Activated naive CD8-positive, alpha-beta T cell treated with anti-CD3 and anti-CD28 coated beads for 36 hours (primary cell): ENCODE measurements around the gene NSUN4. TPM values are rescaled to one million over a fixed set of nuclear protein-coding genes. Genes with fewer than 3 reads are reported as not detected.
"Not testable (repeated sequence)": the region's sequence is repeated elsewhere in the genome, so short reads cannot be mapped to it uniquely, and the experiment has no call there.

ENCODE experiments used
- DNase-seq: peaks from one replicate; pipeline ENCODE4 v3.0.0; 2021
- H3K27ac Mint-ChIP-seq: one replicate; pipeline ENCODE4 v1.8.0; 2022; ENCODE audit warnings: mild to moderate bottlenecking, moderate library complexity, mixed read lengths
- H3K27me3 Mint-ChIP-seq: one replicate; pipeline ENCODE4 v1.8.0; 2022; ENCODE audit warnings: mild to moderate bottlenecking, mixed read lengths
- H3K36me3 Mint-ChIP-seq: one replicate; pipeline ENCODE4 v1.8.0; 2021; ENCODE audit warnings: mild to moderate bottlenecking, mixed read lengths
- H3K4me1 Mint-ChIP-seq: one replicate; pipeline ENCODE4 v1.8.0; 2021; ENCODE audit warnings: mixed read lengths
- H3K4me3 Mint-ChIP-seq: one replicate; pipeline ENCODE4 v1.8.0; 2022; ENCODE audit warnings: mild to moderate bottlenecking, moderate library complexity, mixed read lengths
- H3K9me3 Mint-ChIP-seq: one replicate; pipeline ENCODE4 v1.8.0; 2022; ENCODE audit warnings: mixed read lengths
- total RNA-seq, 2 experiments: library from RNA; stranded (reverse); gene quantifications; one replicate each; pipeline ENCODE4 v1.2.3, GENCODE V29; 2021

Gene NSUN4
- total RNA-seq, 2 experiments from 2014 or later = 32.0 to 32.5 TPM

GRCh38 chr1:46317323-46317722 lies 23.3 kb upstream of the NSUN4 start:
- Mint-ChIP-seq H3K4me1 (no peaks in the 10 kb centered on the region), H3K27me3 (no peaks in the 10 kb centered on the region), H3K27ac (no peak overlapping the region), H3K9me3 (no peaks in the 10 kb centered on the region), H3K4me3 (no peak overlapping the region), H3K36me3 (peaks cover 19% of the 10 kb centered on the region)
- DNase-seq = no peak

- DNase-seq, H3K4me3 Mint-ChIP-seq, H3K27me3 Mint-ChIP-seq, H3K27ac Mint-ChIP-seq, H3K4me1 Mint-ChIP-seq, H3K9me3 Mint-ChIP-seq: not testable (repeated sequence)
- peaks cover 14% of the 10 kb centered on the region for H3K36me3 Mint-ChIP-seq
Observed at GRCh38 chr1:46319301-46319700, 21.3 kb upstream of the NSUN4 start.

GRCh38 chr1:46319960-46320914 lies 20.4 kb upstream of the NSUN4 start:
- H3K9me3 Mint-ChIP-seq, H3K4me3 Mint-ChIP-seq, H3K27ac Mint-ChIP-seq, H3K27me3 Mint-ChIP-seq, DNase-seq, H3K4me1 Mint-ChIP-seq: not testable (repeated sequence)
- H3K36me3 Mint-ChIP-seq = peaks cover 10% of the 10 kb centered on the region

GRCh38 chr1:46322191-46322590 lies 18.4 kb upstream of the NSUN4 start:
- H3K36me3 Mint-ChIP-seq, H3K27ac Mint-ChIP-seq, H3K4me3 Mint-ChIP-seq, DNase-seq, H3K4me1 Mint-ChIP-seq, H3K27me3 Mint-ChIP-seq, H3K9me3 Mint-ChIP-seq: not testable (repeated sequence)

GRCh38 chr1:46325285-46326076 lies 15.1 kb upstream of the NSUN4 start:
- not testable (repeated sequence) for H3K4me3 Mint-ChIP-seq, H3K27ac Mint-ChIP-seq, H3K4me1 Mint-ChIP-seq, DNase-seq, H3K9me3 Mint-ChIP-seq, H3K36me3 Mint-ChIP-seq, H3K27me3 Mint-ChIP-seq

- not testable (repeated sequence) for H3K4me1 Mint-ChIP-seq, H3K36me3 Mint-ChIP-seq, H3K4me3 Mint-ChIP-seq, H3K27me3 Mint-ChIP-seq, DNase-seq, H3K9me3 Mint-ChIP-seq, H3K27ac Mint-ChIP-seq
Observed at GRCh38 chr1:46328182-46328581, 12.4 kb upstream of the NSUN4 start.

GRCh38 chr1:46329807-46330206 lies 10.8 kb upstream of the NSUN4 start:
- not testable (repeated sequence) for H3K27ac Mint-ChIP-seq, H3K9me3 Mint-ChIP-seq, H3K4me3 Mint-ChIP-seq, H3K36me3 Mint-ChIP-seq, H3K27me3 Mint-ChIP-seq, DNase-seq, H3K4me1 Mint-ChIP-seq

- DNase-seq, H3K4me1 Mint-ChIP-seq, H3K27me3 Mint-ChIP-seq, H3K9me3 Mint-ChIP-seq, H3K36me3 Mint-ChIP-seq, H3K4me3 Mint-ChIP-seq, H3K27ac Mint-ChIP-seq: not testable (repeated sequence)
Observed at GRCh38 chr1:46330381-46330780, 10.2 kb upstream of the NSUN4 start.

- H3K4me3 Mint-ChIP-seq, H3K9me3 Mint-ChIP-seq, H3K27me3 Mint-ChIP-seq, H3K27ac Mint-ChIP-seq, H3K4me1 Mint-ChIP-seq, DNase-seq, H3K36me3 Mint-ChIP-seq: not testable (repeated sequence)
Observed at GRCh38 chr1:46331786-46332540, 8.6 kb upstream of the NSUN4 start.

- no peaks in the 10 kb centered on the region for H3K36me3 Mint-ChIP-seq
- H3K4me1 Mint-ChIP-seq = no peaks in the 10 kb centered on the region
- no peak for DNase-seq
- no peak overlapping the region for H3K27ac Mint-ChIP-seq
- no peak overlapping the region for H3K4me3 Mint-ChIP-seq
- H3K27me3 Mint-ChIP-seq = no peaks in the 10 kb centered on the region
- H3K9me3 Mint-ChIP-seq = no peaks in the 10 kb centered on the region
Observed at GRCh38 chr1:46333300-46334029, 7.1 kb upstream of the NSUN4 start.

- H3K27me3 Mint-ChIP-seq = no peaks in the 10 kb centered on the region
- H3K4me1 Mint-ChIP-seq = peaks cover 2% of the 10 kb centered on the region
- DNase-seq = no peak
- H3K27ac Mint-ChIP-seq = no peak overlapping the region
- no peak overlapping the region for H3K4me3 Mint-ChIP-seq
- H3K36me3 Mint-ChIP-seq = no peaks in the 10 kb centered on the region
- no peaks in the 10 kb centered on the region for H3K9me3 Mint-ChIP-seq
Observed at GRCh38 chr1:46334030-46334384, 6.6 kb upstream of the NSUN4 start.

- H3K27ac Mint-ChIP-seq = no peak overlapping the region
- H3K9me3 Mint-ChIP-seq = no peaks in the 10 kb centered on the region
Observed at GRCh38 chr1:46335081-46335480, 5.5 kb upstream of the NSUN4 start.

GRCh38 chr1:46337409-46337808 lies 3.2 kb upstream of the NSUN4 start:
- peaks cover 21% of the 10 kb centered on the region for H3K4me1 Mint-ChIP-seq
- peaks cover 12% of the 10 kb centered on the region for H3K36me3 Mint-ChIP-seq
- H3K27me3 Mint-ChIP-seq, H3K9me3 Mint-ChIP-seq, H3K4me3 Mint-ChIP-seq, H3K27ac Mint-ChIP-seq, DNase-seq: not testable (repeated sequence)

More at GRCh38 chr1:46335081-46335480, 5.5 kb upstream of the NSUN4 start:
- Mint-ChIP-seq H3K36me3 (no peaks in the 10 kb centered on the region), H3K27me3 (no peaks in the 10 kb centered on the region), H3K4me3 (no peak overlapping the region), H3K4me1 (peaks cover 9% of the 10 kb centered on the region)
- DNase-seq = no peak

- peak overlapping the region; percentile 99 for H3K27ac Mint-ChIP-seq
- DNase-seq = no peak
- peaks cover 37% of the 10 kb centered on the region for H3K4me1 Mint-ChIP-seq
- H3K4me3 Mint-ChIP-seq = peak overlapping the region; percentile 99
- H3K36me3 Mint-ChIP-seq = peaks cover 23% of the 10 kb centered on the region
- no peaks in the 10 kb centered on the region for H3K27me3 Mint-ChIP-seq
- H3K9me3 Mint-ChIP-seq = no peaks in the 10 kb centered on the region
Observed at GRCh38 chr1:46341222-46342083, 846 bp downstream of the NSUN4 start.
